Dedifferentiated amniotic fluid mesenchymal stem cell (primary cell): Measurements from ENCODE around the gene GGA1.
A peak's percentile ranks its signal among the peaks of the same experiment; 100 is the strongest.
"Not testable (repeated sequence)": the region's sequence is repeated elsewhere in the genome, so short reads cannot be mapped to it uniquely, and the experiment has no call there.

ENCODE experiments used
- DNase-seq: peaks from one replicate; pipeline ENCODE4 v3.0.0-alpha.2; 2016; ENCODE audit errors: extremely low spot score

Gene GGA1

GRCh38 chr22:37609240-37610152, 862 bp downstream of the GGA1 start:
- peak; percentile 28 for DNase-seq

GRCh38 chr22:37610153-37610475, 1.5 kb downstream of the GGA1 start:
- DNase-seq, result not testable (repeated sequence)

- no peak for DNase-seq
These were observed 2.0 kb downstream of the GGA1 start for GRCh38 chr22:37610480-37611129.

GRCh38 chr22:37611207-37611606, 2.6 kb downstream of the GGA1 start:
- no peak for DNase-seq

GRCh38 chr22:37616201-37617083, 7.8 kb downstream of the GGA1 start:
- no peak for DNase-seq

- DNase-seq, result no peak
These were observed 8.8 kb downstream of the GGA1 start for GRCh38 chr22:37617431-37617830.

GRCh38 chr22:37618072-37618656, 9.5 kb downstream of the GGA1 start:
- DNase-seq, result no peak

GRCh38 chr22:37618674-37619073, 10.0 kb downstream of the GGA1 start:
- DNase-seq, result no peak

GRCh38 chr22:37619991-37620390, 11.4 kb downstream of the GGA1 start:
- no peak for DNase-seq

GRCh38 chr22:37621352-37621860, 12.8 kb downstream of the GGA1 start:
- DNase-seq, result no peak

- DNase-seq, result peak; percentile 43
These were observed 14.7 kb downstream of the GGA1 start for GRCh38 chr22:37623075-37624016.

GRCh38 chr22:37624017-37624365, 15.4 kb downstream of the GGA1 start:
- DNase-seq, result no peak

GRCh38 chr22:37624876-37625275, 16.2 kb downstream of the GGA1 start:
- DNase-seq, result no peak

GRCh38 chr22:37625737-37626136, 17.1 kb downstream of the GGA1 start:
- DNase-seq, result no peak

GRCh38 chr22:37626144-37626543, 17.5 kb downstream of the GGA1 start:
- no peak for DNase-seq

- no peak for DNase-seq
These were observed 18.0 kb downstream of the GGA1 start for GRCh38 chr22:37626556-37627075.

GRCh38 chr22:37627121-37627520, 18.5 kb downstream of the GGA1 start:
- DNase-seq, result no peak

GRCh38 chr22:37627545-37627944, 18.9 kb downstream of the GGA1 start:
- DNase-seq, result no peak

- no peak for DNase-seq
These were observed 20.2 kb downstream of the GGA1 start for GRCh38 chr22:37628830-37629229.

GRCh38 chr22:37629928-37630327, 21.3 kb downstream of the GGA1 start:
- DNase-seq, result no peak
